Progenitor cell of endocrine pancreas (in vitro differentiated cells): ENCODE data around the gene DHRS12. TPM values are rescaled to one million over a fixed set of nuclear protein-coding genes. Genes with fewer than 3 reads are reported as not detected.

Source experiments
- DNase-seq: peaks from one replicate; pipeline ENCODE4 v3.0.0; 2021; ENCODE audit warnings: low spot score; ENCODE audit not compliant: unreplicated experiment
- H3K27ac Mint-ChIP-seq: 2 replicates; pipeline ENCODE4 v1.8.0; 2021; ENCODE audit warnings: mild to moderate bottlenecking, moderate library complexity, mixed read lengths
- H3K27me3 Mint-ChIP-seq: 2 replicates; pipeline ENCODE4 v1.8.0; 2021; ENCODE audit warnings: mixed read lengths
- H3K36me3 Mint-ChIP-seq: 2 replicates; pipeline ENCODE4 v1.8.0; 2022; ENCODE audit warnings: mixed read lengths; ENCODE audit not compliant: insufficient read depth
- H3K4me1 Mint-ChIP-seq: 2 replicates; pipeline ENCODE4 v1.8.0; 2021; ENCODE audit warnings: low read depth, mixed read lengths
- H3K4me3 Mint-ChIP-seq: 2 replicates; pipeline ENCODE4 v1.8.0; 2021; ENCODE audit warnings: low read depth, mild to moderate bottlenecking, moderate library complexity, mixed read lengths
- H3K9me3 Mint-ChIP-seq: 2 replicates; pipeline ENCODE4 v1.8.0; 2021; ENCODE audit warnings: low read depth, mixed read lengths
- total RNA-seq: library from RNA; stranded (reverse); gene quantifications from 2 replicates; pipeline ENCODE4 v1.2.1, GENCODE V29; 2021
- TF ChIP-seq, protein P1 (sequence below): fragments of 200-600 bp; sonication (generic); IDR thresholded peaks from one replicate; pipeline ENCODE4 v1.5.0; 2021; ENCODE audit warnings: antibody characterized with exemption, mild to moderate bottlenecking; ENCODE audit not compliant: unreplicated experiment

DHRS12 gene
- total RNA-seq, 1 donor from 2014 or later: 19.6 TPM

DNA sequence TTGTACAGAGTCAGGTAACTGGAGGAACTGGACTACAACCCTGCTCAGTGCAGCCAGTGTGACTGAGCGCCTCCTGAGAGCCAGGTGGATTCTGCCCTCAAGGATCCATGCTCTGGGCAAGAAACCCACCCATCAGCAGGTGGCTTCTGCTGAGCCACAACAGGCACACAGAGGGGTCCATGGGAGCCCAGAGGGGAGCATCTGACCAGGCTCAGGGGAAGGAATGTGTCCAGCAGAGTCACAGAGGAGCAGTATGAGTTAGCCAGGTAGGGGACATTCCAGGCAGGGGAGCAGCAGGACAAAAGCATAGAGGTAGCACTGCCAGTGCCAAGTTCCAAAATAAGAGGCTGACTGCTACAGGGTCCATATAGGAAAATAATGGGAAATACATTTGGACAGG, 19.9 kb downstream of the DHRS12 start:
- H3K4me3 Mint-ChIP-seq: no peak overlapping the region
- DNase-seq: no peak
- peaks cover 2% of the 10 kb centered on the region for H3K4me1 Mint-ChIP-seq
- TF ChIP-seq, protein P1, sequence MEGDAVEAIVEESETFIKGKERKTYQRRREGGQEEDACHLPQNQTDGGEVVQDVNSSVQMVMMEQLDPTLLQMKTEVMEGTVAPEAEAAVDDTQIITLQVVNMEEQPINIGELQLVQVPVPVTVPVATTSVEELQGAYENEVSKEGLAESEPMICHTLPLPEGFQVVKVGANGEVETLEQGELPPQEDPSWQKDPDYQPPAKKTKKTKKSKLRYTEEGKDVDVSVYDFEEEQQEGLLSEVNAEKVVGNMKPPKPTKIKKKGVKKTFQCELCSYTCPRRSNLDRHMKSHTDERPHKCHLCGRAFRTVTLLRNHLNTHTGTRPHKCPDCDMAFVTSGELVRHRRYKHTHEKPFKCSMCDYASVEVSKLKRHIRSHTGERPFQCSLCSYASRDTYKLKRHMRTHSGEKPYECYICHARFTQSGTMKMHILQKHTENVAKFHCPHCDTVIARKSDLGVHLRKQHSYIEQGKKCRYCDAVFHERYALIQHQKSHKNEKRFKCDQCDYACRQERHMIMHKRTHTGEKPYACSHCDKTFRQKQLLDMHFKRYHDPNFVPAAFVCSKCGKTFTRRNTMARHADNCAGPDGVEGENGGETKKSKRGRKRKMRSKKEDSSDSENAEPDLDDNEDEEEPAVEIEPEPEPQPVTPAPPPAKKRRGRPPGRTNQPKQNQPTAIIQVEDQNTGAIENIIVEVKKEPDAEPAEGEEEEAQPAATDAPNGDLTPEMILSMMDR: no peak
- no peaks in the 10 kb centered on the region for H3K27me3 Mint-ChIP-seq
- H3K36me3 Mint-ChIP-seq: peaks cover 3% of the 10 kb centered on the region
- no peaks in the 10 kb centered on the region for H3K9me3 Mint-ChIP-seq
- H3K27ac Mint-ChIP-seq: no peak overlapping the region

DNA sequence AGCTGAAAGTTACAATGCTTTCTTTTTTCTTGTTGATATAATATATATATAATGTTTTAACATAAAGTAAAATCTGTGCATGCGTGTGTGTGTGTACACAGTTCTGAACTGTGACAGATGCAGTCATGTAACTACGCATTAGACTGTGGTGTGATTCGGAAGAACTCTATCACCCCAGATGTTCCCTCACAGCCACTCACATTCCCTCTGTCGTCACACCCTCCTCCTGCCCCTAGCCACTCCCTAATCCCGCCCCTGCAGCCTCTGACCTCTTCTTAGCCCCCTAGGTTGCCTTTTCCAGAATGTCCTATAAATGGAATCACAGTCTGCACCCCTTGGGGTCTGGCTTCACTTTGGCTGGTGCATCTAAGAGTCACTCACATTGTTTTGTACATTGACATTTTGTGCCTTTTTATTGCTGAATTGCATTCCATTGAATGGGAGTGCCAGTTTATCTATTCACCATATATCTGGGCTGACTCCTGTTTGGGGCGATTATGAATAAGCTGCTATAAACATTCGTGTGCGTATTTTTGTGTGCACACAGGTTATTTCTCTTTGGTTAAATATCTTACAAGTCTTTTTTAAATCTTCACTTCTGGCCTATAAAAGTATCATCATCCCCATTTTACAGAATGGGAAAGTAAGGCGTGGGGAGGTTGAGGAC, 20.4 kb downstream of the DHRS12 start:
- TF ChIP-seq, protein P1: no peak
- peaks cover 2% of the 10 kb centered on the region for H3K4me1 Mint-ChIP-seq
- DNase-seq: no peak
- H3K36me3 Mint-ChIP-seq: peaks cover 1% of the 10 kb centered on the region
- H3K4me3 Mint-ChIP-seq: no peak overlapping the region
- H3K27me3 Mint-ChIP-seq: no peaks in the 10 kb centered on the region
- H3K27ac Mint-ChIP-seq: no peak overlapping the region
- H3K9me3 Mint-ChIP-seq: no peaks in the 10 kb centered on the region

DNA sequence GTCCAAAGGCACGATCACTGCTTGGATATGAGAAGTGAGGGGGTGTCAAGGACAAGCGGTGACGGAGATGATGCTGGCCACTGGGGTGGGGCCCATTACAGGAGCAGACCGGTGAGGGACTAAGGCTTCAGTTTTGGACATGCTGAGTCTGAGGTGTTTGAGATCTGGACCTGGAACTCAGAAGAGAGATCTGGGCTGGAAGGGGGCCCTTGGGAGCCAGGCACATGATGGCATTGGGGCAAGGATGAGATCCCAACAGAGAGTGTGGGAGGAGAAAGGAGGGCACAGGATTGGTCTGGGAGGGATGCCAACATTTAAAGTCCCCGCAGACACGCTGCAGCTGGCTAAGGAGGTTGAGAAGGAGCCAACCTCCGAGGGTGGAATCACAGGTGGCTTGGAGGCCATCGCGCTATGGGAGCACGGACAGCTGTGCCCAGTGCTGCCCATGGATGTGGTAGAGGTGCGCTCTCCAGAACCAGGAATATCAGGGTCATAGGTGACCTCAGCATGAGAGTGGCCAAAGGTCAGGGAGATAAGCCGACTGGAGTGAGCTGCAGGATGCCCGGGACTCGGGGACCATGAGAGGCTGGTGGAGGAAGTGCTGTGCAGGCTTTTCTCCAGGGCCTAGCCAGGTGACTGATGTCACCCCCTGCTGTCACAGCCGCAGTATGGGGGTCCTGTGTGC, 21.8 kb downstream of the DHRS12 start:
- TF ChIP-seq, protein P1: no peak
- Mint-ChIP-seq H3K36me3 (peaks cover 1% of the 10 kb centered on the region), H3K27ac (no peak overlapping the region), H3K27me3 (no peaks in the 10 kb centered on the region), H3K4me1 (peaks cover 2% of the 10 kb centered on the region), H3K4me3 (no peak overlapping the region), H3K9me3 (no peaks in the 10 kb centered on the region)
- DNase-seq: no peak

DNA sequence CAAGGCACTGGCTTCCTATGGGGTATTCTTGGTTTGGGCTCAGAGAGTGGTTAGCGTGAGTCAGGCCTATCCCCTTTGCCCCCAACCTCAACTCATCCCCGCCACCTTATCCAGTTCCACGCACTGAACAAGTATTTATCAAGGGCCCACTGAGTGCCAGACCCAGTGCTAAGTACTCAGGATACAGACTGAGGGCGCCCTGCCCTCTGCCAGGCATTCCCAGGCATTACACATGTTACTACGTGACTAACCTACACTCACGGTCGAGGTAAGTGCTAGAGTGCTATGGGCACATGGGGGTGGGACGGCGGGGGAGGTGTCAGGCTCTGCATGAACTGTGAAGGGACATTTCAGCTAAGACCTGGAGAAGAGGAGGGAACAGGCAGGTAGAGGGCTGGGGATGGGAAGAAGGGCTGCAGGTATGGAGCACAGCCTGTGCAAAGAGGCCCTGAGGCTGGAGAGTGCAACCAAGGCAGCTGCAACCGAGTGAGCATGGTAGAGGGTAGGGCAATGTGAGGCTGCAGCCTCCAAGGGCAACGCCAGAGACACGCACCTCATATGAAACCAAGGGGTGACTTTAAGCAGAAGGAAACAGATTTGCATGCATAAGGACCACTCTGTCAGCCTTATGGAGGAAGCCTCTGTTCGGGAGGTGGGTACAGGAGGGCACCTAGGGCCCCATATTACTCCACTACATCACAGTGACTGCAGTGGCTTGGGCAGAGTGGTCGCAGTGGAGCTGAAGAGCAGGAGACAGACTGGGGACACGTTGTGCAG, 22.5 kb downstream of the DHRS12 start:
- TF ChIP-seq, protein P1: peak; percentile 40
- H3K27me3 Mint-ChIP-seq: no peaks in the 10 kb centered on the region
- H3K36me3 Mint-ChIP-seq: peaks cover 1% of the 10 kb centered on the region
- peaks cover 2% of the 10 kb centered on the region for H3K4me1 Mint-ChIP-seq
- no peak overlapping the region for H3K27ac Mint-ChIP-seq
- no peak for DNase-seq
- no peak overlapping the region for H3K4me3 Mint-ChIP-seq
- no peaks in the 10 kb centered on the region for H3K9me3 Mint-ChIP-seq

DNA sequence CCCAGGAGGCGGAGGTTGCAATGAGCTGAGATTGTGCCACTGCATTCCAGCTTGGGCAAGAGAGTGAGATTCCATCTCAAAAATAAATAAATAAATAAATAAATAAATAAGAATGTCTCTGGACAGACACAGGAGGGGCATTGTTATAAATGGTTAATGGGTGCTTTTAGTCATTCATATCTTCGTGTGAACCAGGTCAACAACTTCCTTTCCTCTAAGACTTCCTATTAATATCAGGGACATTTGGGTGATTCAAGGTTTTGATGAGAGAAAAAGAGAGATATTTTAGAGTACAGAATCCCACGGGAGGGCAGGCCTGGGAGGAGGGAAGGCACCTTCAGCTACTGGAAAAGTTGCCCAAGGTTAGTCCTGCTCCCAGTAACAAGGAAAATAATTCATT, 23.9 kb downstream of the DHRS12 start:
- peaks cover 2% of the 10 kb centered on the region for H3K4me1 Mint-ChIP-seq
- H3K27me3 Mint-ChIP-seq: no peaks in the 10 kb centered on the region
- H3K27ac Mint-ChIP-seq: no peak overlapping the region
- peaks cover 1% of the 10 kb centered on the region for H3K36me3 Mint-ChIP-seq
- H3K4me3 Mint-ChIP-seq: no peak overlapping the region
- TF ChIP-seq, protein P1: no peak
- H3K9me3 Mint-ChIP-seq: no peaks in the 10 kb centered on the region
- no peak for DNase-seq
